ENCODE measurements around the gene BLID.

The BLID gene

GRCh38 chr11:122158171-122158570 lies 42.2 kb upstream of the BLID start:
- no peak overlapping the region for H3K27ac ChIP-seq

GRCh38 chr11:122157653-122158161 lies 41.7 kb upstream of the BLID start:
- H3K27ac ChIP-seq: no peak overlapping the region
- TF ChIP-seq CTCF (conservative IDR thresholded peaks at IDR 0.05): no peak

More at GRCh38 chr11:122158171-122158570, 42.2 kb upstream of the BLID start:
- TF ChIP-seq CTCF (conservative IDR thresholded peaks at IDR 0.05): no peak

GRCh38 chr11:122156940-122157382 lies 40.9 kb upstream of the BLID start:
- TF ChIP-seq CTCF (conservative IDR thresholded peaks at IDR 0.05): no peak
- H3K27ac ChIP-seq: no peak overlapping the region

- no peak for TF ChIP-seq CTCF (conservative IDR thresholded peaks at IDR 0.05)
- H3K27ac ChIP-seq: no peak overlapping the region
Measured at GRCh38 chr11:122155765-122156527, 39.9 kb upstream of the BLID start.

- no peak for TF ChIP-seq CTCF (conservative IDR thresholded peaks at IDR 0.05)
- no peak overlapping the region for H3K27ac ChIP-seq
Measured at GRCh38 chr11:122154994-122155393, 39.0 kb upstream of the BLID start.

- no peak overlapping the region for H3K27ac ChIP-seq
- no peak for TF ChIP-seq CTCF (conservative IDR thresholded peaks at IDR 0.05)
Measured at GRCh38 chr11:122154227-122154626, 38.2 kb upstream of the BLID start.

- no peak for TF ChIP-seq CTCF (conservative IDR thresholded peaks at IDR 0.05)
- no peak overlapping the region for H3K27ac ChIP-seq
Measured at GRCh38 chr11:122153746-122154145, 37.7 kb upstream of the BLID start.
